HTERT RPE-1 (cell line): Measurements from ENCODE around the gene OR1S2.
"Not testable (repeated sequence)": the region's sequence is repeated elsewhere in the genome, so short reads cannot be mapped to it uniquely, and the experiment has no call there.

Source experiments
- in situ Hi-C: fragments of 300-500 bp; cut with MboI; formaldehyde crosslinking; loops from 4 replicates; pipeline ENCODE4 v1.14.3; 2020; ENCODE audit warnings: low sequenced_read_pairs

OR1S2 gene, protein sequence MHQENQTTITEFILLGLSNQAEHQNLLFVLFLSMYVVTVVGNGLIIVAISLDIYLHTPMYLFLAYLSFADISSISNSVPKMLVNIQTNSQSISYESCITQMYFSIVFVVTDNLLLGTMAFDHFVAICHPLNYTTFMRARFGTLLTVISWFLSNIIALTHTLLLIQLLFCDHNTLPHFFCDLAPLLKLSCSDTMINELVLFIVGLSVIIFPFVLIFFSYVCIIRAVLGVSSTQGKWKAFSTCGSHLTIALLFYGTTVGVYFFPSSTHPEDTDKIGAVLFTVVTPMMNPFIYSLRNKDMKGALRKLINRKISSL

DNA sequence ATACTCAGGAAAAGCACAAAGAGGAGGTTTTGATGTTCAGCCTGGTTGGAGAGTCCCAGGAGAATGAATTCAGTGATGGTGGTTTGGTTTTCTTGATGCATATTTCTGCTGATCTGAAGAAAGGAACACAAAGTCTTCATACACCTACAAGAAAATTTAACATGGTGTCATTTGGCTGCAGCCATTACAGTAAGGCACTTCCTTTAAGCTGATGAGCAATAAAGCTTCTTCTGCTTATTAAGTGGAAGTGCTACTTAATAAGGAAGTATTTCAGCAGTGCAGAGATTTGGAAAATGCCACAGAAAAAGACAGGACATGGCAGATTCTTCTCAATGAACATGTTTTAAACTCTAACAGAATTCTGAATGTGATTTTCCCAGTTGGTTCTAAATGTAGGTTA, at the start of gene OR1S2:
Gene OR1S2 (minus strand): TSS at position 101 of the 400 bp plus-strand sequence. CDS start 0 bp downstream, at position 101.
- in situ Hi-C loops, result no loop called here

- in situ Hi-C loops, result no loop called here
Observed at GRCh38 chr11:58243954-58244353, 40.0 kb upstream of the OR1S2 start.

DNA sequence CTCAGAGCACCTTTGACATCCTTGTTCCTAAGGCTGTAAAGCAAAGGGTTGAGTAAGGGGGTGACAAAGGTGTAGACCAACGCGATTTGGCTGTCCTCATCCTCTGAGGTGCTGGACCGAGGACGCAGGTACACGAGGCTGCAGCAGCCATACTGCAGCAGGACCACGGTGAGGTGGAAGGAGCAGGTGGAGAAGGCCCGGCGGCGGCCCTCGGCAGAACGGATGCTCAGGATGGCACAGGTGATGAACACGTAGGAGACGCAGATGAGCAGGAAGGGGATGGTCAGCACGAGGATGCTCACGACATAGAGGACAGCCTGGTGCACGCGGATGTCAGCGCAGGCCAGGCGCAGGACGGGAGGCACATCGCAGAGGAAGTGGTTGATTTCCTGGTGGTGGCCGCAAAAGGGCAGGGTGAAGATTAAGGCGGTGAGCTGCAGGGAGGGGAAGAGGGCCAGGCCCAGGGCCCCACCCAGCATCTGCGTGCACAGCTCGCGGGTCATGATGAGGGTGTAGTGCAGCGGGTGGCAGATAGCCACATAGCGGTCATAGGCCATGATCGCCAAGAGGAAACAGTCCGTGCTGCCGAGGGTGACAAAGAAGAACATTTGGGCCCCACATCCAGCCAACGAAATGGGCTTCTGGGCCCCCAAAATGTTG, 24.1 kb upstream of the OR1S2 start:
- in situ Hi-C loops, result no loop called here

DNA sequence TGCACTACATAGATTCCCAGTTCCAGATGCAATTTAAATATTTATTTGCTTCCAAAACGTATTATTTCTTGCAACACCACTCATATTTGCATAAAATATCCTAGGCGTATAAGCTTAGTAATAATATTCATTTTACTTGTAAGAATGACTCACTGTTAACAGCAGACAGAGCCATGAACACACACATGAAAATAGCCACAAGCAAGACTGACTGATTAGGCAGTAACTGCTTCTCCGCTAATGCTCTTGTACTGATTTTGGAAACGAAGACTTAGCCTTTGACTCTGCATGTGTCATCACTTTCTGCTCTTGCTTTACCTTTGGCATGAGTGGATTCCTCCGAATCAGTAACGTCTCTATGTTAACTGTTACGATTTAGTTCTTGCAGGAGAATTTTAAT, 18.8 kb upstream of the OR1S2 start:
- in situ Hi-C loops, result no loop called here

- in situ Hi-C loops, result no loop called here
Observed at GRCh38 chr11:58216476-58216875, 12.5 kb upstream of the OR1S2 start.

DNA sequence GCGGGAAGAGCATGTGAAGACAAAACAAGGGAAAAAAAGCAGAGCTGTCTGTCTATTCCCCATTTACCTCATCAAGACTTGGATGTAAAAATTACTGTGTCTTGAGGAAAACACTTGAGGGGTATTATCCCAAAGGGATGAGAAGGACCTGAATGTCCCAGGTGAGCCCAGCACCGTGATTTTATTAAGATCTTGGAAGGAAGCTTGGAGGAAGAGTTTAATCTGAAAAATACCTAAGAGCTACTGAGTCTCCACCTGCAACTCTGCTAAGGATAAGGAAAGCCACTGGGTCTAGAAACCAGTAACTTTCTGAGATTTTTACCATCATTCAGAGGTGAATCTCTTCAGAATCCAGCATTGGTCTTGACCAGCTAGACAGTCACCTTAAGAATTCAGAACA, 8.5 kb upstream of the OR1S2 start, which contains the start of gene OR1S1:
Gene OR1S1 (plus strand): TSS at position 301 of the 400 bp plus-strand sequence.
- in situ Hi-C loops, result not testable (repeated sequence)

DNA sequence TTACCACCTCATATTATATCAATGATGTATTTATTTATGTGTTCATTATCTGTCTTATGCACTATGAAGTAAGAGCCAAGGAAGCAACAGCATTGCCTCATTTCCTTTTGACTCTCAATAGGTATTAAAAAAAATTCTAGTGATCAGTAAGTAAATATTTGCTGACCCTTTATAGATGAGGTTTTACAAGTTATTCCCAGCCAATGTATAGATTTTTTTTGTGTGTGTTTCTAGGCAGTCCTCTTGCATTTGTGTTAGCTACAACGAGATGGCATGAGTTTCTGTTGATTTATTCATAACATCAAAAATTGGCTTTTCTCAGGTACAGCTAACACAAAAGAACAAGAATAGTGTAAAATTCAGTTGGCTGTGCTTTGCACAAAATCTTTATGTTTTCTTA, 4.7 kb downstream of the OR1S2 start:
- in situ Hi-C loops, result no loop called here

DNA sequence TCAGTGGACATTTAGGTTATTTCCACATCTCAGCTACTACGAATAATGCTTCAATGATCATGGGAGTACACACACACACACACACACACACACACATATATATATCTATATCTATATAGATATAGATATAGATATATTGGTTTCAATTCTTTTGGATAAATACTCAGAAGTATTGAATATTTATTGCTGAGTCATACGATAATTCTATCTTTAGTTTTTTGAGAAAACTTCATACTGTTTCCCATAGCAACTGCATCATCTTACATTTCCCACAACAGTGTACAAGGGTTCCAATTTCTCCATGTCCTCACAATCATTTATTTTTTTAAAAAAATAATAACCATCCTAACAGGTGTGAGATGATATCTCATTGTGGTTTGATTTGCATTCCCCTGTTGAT, 8.0 kb downstream of the OR1S2 start:
- in situ Hi-C loops, result no loop called here

- in situ Hi-C loops, result no loop called here
Observed at GRCh38 chr11:58193391-58193790, 10.6 kb downstream of the OR1S2 start.

GRCh38 chr11:58192229-58192628, 11.7 kb downstream of the OR1S2 start:
- in situ Hi-C loops, result no loop called here

DNA sequence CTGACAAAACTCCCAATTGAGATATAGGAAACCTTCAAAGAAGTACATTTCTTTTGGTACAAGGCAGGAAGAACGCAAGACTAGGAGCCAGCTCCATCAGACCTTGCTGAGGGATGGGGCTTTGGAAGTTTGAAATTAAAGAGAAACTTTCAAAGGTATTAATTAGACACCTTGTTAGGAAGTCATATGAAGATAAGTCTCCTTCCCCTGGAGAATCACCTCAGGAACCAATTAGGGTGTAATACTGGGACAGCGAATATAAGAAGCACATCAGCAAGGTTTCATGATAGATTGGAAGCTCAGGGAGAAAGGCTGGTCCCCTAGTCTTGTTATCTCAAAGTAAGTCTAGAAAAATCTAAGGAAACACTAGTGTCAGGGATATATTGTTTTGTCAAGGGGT, 15.2 kb downstream of the OR1S2 start, which contains the start of gene OR9Q2:
Gene OR9Q2 (plus strand): TSS at position 301 of the 400 bp plus-strand sequence. CDS start 1,421 bp downstream, outside the sequence.
- in situ Hi-C loops, result no loop called here

GRCh38 chr11:58186938-58187337, 17.0 kb downstream of the OR1S2 start:
- in situ Hi-C loops, result no loop called here

- in situ Hi-C loops, result no loop called here
Observed at GRCh38 chr11:58179648-58180047, 24.3 kb downstream of the OR1S2 start.

DNA sequence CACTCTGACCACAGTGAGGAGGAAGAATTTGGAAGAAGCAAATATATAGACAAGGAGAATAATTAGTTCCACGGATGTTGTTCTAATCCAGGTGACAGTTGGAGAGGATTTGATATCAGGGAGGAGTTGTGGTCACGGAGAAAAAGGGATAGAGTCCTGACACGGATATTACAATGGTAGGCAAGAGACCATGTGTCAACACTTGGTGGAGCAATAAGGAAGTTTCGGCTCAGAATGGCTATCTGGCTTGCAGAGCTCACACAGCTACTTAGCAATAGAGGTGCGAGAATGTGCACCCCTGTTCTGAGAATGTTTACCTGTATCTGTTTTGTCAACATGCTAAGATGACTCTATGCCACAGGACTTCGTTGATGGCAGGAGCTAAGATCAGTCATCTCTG, 25.5 kb downstream of the OR1S2 start:
- in situ Hi-C loops, result no loop called here

- in situ Hi-C loops, result no loop called here
Observed at GRCh38 chr11:58177409-58178054, 26.4 kb downstream of the OR1S2 start.

DNA sequence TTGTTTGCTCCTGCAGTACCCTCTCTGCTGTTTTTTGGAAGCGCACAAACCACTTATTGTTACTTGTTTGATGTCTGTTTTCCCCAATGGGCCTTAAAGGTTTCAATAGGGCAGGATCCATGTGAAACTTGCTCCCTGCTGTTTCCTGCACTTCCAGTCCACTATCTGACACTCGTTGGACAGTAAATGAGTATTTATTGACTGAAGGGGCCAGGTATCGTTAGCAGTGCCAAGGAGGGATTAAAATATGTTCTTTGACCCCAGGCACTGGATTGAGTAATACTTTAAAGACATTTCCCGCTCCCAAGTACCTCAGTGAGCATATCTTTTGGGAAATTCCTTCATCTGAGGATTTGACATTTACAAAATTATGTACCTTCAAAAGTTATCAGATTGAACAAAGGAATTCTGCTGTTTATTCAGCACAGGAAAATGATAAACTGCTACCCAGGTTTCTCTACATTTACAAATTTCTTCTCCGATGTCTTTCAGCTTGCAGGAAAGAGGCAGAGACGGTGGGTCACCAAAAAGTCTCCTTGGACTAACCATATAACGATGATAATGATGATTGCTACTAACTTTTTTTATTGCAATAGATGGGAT, 38.3 kb downstream of the OR1S2 start:
- in situ Hi-C loops, result no loop called here

DNA sequence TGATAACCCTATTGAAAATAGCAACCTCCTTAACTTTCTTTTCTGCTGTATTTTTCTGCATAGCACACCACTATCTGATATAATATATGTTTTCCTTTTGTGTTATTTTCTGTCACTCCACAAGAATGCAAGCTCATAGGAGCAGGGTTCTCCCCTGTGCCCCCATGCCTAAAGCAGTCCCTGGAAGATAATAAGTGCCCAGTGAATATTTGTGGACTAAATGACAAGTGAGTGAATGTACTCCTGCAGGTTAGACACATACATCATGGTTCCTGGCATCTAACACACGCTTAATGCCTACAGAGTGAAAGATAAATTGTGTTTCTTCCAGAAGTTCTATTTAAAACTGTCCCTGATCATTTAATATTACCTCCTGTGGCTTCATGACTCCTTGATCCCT, 39.0 kb downstream of the OR1S2 start:
- in situ Hi-C loops, result no loop called here

DNA sequence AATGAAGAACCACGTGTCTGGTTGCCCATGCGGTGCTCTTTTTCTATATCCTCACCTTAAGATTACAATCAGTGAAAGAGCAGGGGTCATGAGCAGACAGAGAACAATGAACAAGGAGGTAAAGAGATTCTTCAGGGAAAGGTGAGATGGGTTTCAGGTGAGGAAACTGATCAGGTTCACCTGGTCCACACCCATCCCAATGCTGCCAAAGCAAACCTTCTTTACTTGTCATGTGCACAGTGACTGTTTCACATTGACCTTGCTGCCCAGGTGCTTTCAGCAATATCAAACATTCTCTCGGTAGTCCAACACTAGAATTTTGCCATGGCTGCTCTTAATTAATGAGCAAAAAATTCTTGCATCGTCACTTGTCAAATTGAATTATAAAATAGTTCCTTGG, 39.6 kb downstream of the OR1S2 start:
- in situ Hi-C loops, result no loop called here
